Neuron (in vitro differentiated cells): ENCODE data around the gene FXYD7.
"Not testable (repeated sequence)": the region's sequence is repeated elsewhere in the genome, so short reads cannot be mapped to it uniquely, and the experiment has no call there.

Source experiments
- H2AFZ ChIP-seq: one replicate; pipeline ENCODE4 v1.6.1; 2013; ENCODE audit warnings: low read depth, mild to moderate bottlenecking, inconsistent platforms, low read length, moderate library complexity
- H3K27me3 ChIP-seq: one replicate; pipeline ENCODE4 v1.6.1; 2013; ENCODE audit warnings: low read length; ENCODE audit not compliant: insufficient read depth
- H3K36me3 ChIP-seq: one replicate; pipeline ENCODE4 v1.6.1; 2013; ENCODE audit warnings: low read length; ENCODE audit not compliant: insufficient read depth
- H3K4me1 ChIP-seq: one replicate; pipeline ENCODE4 v1.6.1; 2013; ENCODE audit warnings: low read length; ENCODE audit not compliant: insufficient read depth
- H3K4me3 ChIP-seq: 2 replicates; pipeline ENCODE4 v1.5.1; 2013; ENCODE audit warnings: mild to moderate bottlenecking, low read length, moderate library complexity
- H3K9me3 ChIP-seq: one replicate; pipeline ENCODE4 v1.6.1; 2013; ENCODE audit warnings: low read length

FXYD7 gene

DNA sequence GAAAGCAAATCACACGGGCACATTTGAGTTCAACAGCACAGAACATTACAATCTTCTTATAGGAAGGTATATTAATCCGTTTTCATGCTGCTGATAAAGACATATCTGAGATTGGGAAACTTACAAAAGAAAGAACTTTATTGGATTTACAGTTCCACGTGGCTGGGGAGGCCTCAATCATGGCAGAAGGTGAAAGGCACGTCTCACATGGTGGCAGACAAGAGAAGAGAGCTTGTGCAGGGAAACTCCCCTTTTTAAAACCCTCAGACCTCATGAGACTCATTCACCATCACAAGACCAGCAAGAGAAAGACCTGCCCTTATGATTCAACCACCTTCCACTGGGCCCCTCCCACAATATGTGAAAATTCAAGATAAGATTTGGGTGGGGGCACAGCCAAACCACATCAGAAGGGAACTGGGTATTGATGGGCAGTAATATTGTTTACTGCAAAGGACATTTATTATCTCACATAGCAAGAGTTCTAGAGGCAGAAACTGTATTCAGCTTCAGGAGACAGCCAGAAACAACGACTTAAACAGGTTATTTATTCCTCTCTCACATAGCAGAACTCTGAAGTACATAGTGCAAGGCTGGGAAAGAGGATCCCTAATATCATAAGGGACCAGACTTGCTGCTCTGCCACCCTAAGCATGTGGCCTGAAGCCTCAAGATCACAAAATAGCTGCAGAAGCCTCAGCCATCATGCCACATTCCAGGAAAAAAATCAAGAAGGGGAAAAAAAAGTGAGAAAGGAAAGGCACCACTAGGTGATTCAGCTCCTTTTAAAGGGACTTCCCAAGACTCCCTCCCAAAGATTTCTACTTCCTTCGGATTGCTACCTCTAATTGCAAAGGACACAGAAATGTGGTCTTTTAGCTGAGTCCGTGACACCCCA, 34.6 kb downstream of the FXYD7 start:
- peaks cover 2% of the 10 kb centered on the region for H3K4me1 ChIP-seq
- H3K4me3 ChIP-seq: no peak overlapping the region
- peaks cover 3% of the 10 kb centered on the region for H3K9me3 ChIP-seq
- no peaks in the 10 kb centered on the region for H3K36me3 ChIP-seq
- H3K27me3 ChIP-seq: no peaks in the 10 kb centered on the region
- H2AFZ ChIP-seq: no peak overlapping the region

- H3K4me1 ChIP-seq: peaks cover 2% of the 10 kb centered on the region
- no peak overlapping the region for H2AFZ ChIP-seq
- H3K27me3 ChIP-seq: no peaks in the 10 kb centered on the region
- no peak overlapping the region for H3K4me3 ChIP-seq
- H3K36me3 ChIP-seq: no peaks in the 10 kb centered on the region
- peaks cover 2% of the 10 kb centered on the region for H3K9me3 ChIP-seq
Measured at GRCh38 chr19:35178701-35179100, 35.6 kb downstream of the FXYD7 start.

DNA sequence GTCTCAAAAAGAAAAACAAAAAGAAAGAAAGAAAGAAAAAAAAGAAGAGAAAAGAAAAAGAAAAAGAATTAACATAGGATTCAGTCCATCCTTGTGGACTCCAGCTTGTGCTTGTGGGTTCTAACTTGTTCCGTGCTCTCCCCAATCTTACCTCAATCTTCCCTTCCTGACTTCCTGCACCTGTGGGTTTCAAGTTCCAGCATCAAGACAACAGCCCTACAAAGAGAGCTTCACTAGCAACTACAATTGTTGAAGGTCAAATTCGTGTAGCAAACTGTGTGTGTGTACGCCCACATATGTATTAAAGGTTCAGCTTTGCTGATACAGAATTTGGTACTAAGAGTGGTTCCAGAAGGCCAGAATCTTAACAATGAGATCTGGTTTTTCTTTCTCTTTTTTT, 36.8 kb downstream of the FXYD7 start:
- no peaks in the 10 kb centered on the region for H3K36me3 ChIP-seq
- no peaks in the 10 kb centered on the region for H3K27me3 ChIP-seq
- peaks cover 2% of the 10 kb centered on the region for H3K4me1 ChIP-seq
- H3K4me3 ChIP-seq: no peak overlapping the region
- peaks cover 2% of the 10 kb centered on the region for H3K9me3 ChIP-seq
- H2AFZ ChIP-seq: no peak overlapping the region

DNA sequence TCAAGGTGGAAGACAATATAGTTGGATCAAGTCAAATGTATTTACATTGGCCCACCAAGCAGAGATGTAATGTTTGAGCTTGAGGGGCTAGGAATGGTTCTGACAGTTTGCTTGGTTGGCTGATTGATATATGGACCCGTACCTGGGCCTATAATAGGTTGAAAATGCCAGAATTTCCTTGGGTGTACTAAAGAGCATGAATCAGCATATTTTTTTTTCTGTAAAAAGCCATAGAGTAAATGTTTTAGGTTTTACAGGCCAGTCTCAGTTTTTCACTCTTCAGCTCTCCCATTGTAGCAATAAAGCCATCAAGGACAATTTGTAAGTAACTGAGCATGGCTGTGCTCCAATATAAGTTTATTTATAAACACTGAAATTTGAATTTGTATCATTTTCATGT, 38.3 kb downstream of the FXYD7 start:
- H3K9me3 ChIP-seq: peaks cover 2% of the 10 kb centered on the region
- no peaks in the 10 kb centered on the region for H3K36me3 ChIP-seq
- no peaks in the 10 kb centered on the region for H3K4me1 ChIP-seq
- H3K27me3 ChIP-seq: no peaks in the 10 kb centered on the region
- H3K4me3 ChIP-seq: no peak overlapping the region
- H2AFZ ChIP-seq: no peak overlapping the region

GRCh38 chr19:35184267-35184666, 41.2 kb downstream of the FXYD7 start:
- H2AFZ ChIP-seq: no peak overlapping the region
- no peak overlapping the region for H3K4me3 ChIP-seq
- no peaks in the 10 kb centered on the region for H3K36me3 ChIP-seq
- no peaks in the 10 kb centered on the region for H3K4me1 ChIP-seq
- no peaks in the 10 kb centered on the region for H3K27me3 ChIP-seq
- H3K9me3 ChIP-seq: no peaks in the 10 kb centered on the region

- no peaks in the 10 kb centered on the region for H3K36me3 ChIP-seq
- H3K4me3 ChIP-seq: no peak overlapping the region
- no peaks in the 10 kb centered on the region for H3K4me1 ChIP-seq
- H2AFZ ChIP-seq: no peak overlapping the region
- no peaks in the 10 kb centered on the region for H3K9me3 ChIP-seq
- no peaks in the 10 kb centered on the region for H3K27me3 ChIP-seq
Measured at GRCh38 chr19:35184884-35185283, 41.8 kb downstream of the FXYD7 start.

- H3K4me3 ChIP-seq: no peak overlapping the region
- no peaks in the 10 kb centered on the region for H3K27me3 ChIP-seq
- H3K4me1 ChIP-seq: no peaks in the 10 kb centered on the region
- no peaks in the 10 kb centered on the region for H3K36me3 ChIP-seq
- no peaks in the 10 kb centered on the region for H3K9me3 ChIP-seq
- H2AFZ ChIP-seq: no peak overlapping the region
Measured at GRCh38 chr19:35194012-35194984, 51.2 kb downstream of the FXYD7 start.

GRCh38 chr19:35195830-35196229, 52.8 kb downstream of the FXYD7 start:
- no peak overlapping the region for H3K4me3 ChIP-seq
- H3K27me3 ChIP-seq: peaks cover 5% of the 10 kb centered on the region
- H2AFZ ChIP-seq: no peak overlapping the region
- H3K36me3 ChIP-seq: no peaks in the 10 kb centered on the region
- no peaks in the 10 kb centered on the region for H3K9me3 ChIP-seq
- H3K4me1 ChIP-seq: no peaks in the 10 kb centered on the region

DNA sequence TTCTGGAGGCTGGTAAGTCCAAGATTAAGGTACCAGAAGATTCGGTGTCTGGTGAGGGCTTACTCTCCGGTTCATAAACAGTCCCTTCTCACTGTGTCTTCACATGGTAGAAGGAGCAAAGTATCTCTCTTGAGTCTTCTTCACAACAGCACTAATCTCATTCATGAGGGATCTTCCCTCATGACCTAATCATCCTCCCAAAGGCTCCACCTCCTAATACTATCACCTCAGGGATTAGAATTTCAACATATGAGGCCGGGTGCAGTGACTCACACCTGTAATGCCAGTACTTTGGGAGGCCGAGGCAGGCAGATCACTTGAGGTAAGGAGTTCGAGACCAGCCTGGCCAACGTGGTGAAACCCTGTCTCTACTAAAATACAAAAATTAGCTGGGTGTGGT, 53.8 kb downstream of the FXYD7 start:
- H3K4me3 ChIP-seq, H2AFZ ChIP-seq, H3K27me3 ChIP-seq: not testable (repeated sequence)

DNA sequence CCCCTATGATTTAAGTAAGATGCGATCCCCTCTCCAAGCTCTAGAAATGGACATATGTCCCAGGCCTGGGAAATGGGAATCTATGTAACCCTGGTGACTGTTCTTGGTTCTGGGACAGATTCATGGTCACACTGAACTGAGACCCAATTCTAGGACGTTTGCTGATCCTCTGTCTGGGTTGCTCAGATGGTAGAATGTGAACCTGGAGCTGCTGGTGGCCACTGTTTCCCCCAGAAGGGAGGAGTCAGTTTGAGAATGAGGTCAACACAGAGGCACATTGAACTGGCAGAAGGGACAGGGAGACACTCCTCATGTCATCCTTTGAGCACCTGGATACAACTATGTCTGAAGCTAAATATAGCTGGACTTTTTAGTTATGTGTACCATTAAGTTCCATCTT, 56.4 kb downstream of the FXYD7 start:
- Histone ChIP-seq H2AFZ (no peak overlapping the region), H3K36me3 (no peaks in the 10 kb centered on the region), H3K4me1 (peaks cover 11% of the 10 kb centered on the region), H3K27me3 (peaks cover 5% of the 10 kb centered on the region), H3K4me3 (no peak overlapping the region), H3K9me3 (no peaks in the 10 kb centered on the region)

More for the DNA sequence above, 53.8 kb downstream of the FXYD7 start:
- not testable (repeated sequence) for H3K36me3 ChIP-seq, H3K9me3 ChIP-seq, H3K4me1 ChIP-seq

DNA sequence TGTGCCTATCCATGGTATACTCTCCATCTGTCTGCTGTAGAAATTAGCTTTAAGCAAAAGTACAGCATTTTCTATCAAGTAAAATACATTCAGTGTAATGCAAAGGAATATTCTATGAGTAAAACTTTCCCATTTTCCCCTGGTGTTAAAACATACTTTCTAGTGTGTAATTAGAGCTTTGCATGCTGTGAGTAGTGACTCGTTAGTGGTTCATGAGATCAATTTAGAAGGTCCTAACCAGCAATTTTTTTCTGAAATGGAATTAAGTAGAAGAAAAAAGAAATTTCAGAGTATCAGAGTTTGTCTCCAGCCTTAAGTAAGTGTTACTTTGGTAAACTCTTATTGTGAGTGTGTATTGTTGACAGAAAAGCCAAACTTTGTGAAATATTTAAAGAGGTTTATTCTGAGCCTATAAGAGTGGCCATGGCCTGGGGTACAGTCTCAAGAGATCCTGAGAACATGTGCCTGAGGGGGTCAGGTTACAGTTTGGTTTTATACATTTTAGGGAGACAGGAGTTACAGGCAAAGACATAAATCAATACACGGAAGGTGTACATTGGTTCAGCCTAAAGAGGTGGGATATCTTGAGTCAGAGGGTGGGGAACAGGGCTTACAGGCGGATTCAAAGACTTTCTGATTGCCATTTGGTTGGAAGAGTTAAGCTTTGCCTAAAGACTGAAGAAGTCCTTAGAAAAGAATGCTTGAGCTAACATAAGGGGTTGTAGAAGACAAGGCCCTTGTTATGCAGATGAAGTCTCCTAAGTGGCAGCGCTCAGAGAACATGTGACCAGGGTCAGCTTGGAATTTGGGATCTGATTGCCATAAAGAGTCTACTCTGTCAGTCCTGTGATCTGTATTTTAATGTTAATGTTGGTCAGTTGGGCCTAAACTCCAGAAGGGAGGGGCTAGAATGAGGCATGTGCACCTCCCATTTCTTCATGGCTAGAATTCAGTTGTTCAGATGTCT, 60.0 kb downstream of the FXYD7 start:
- Histone ChIP-seq H2AFZ (no peak overlapping the region), H3K4me1 (peaks cover 11% of the 10 kb centered on the region), H3K36me3 (no peaks in the 10 kb centered on the region), H3K9me3 (no peaks in the 10 kb centered on the region), H3K4me3 (no peak overlapping the region), H3K27me3 (peaks cover 5% of the 10 kb centered on the region)
